Measurements from ENCODE around the gene FOXO3.

The FOXO3 gene

DNA sequence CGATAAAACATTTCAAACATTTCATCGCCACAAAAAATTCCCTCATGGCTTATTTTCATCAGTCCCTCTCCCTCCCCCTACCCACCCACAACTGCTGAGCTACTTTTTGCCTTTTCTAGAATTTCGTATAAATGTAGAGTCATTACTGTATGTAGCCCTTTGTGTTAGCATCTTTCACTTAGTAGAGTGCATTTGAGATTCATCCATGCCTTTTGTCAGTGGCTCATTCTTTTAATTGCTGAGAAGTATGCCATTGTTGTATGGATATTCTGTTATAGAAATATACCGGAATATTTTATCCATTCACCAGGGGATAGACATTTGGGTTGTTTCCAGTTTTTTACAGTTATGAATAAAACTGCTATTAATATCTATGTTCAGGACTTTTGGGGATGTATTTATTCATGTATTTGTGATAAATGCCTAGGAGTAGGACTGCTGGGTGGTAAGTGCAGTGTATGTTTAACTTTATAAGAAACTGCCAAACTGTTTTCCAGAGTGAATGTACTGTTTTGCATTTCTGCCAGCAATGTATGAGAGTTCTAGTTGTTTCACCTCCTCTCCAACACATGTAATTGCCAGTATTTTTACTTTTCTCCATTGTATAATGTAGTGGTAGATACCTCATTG lies 50.4 kb downstream of the FOXO3 start:
- Histone ChIP-seq H3K4me1 (ENCODE audit: control insufficient read depth in 1 of 2, insufficient read depth in 2 of 2, low read length in 2 of 2) (peaks cover 2 to 9% of the 10 kb centered on the region in 2 experiments), H3K14ac (ENCODE audit: low read length) (no peak overlapping the region), H3K4me3 (ENCODE audit: low read depth, low read length) (no peak overlapping the region), H4K12ac (ENCODE audit: low read depth, low read length) (no peak overlapping the region), H2BK12ac (ENCODE audit: low read length) (no peak overlapping the region), H2AFZ (ENCODE audit: insufficient read depth, low read length, poor library complexity) (no peak overlapping the region), H3K9me3 (ENCODE audit: insufficient read depth, low read depth, low read length) (no peaks in the 10 kb centered on the region), H2AK5ac (ENCODE audit: low read length) (no peak overlapping the region), H2BK120ac (ENCODE audit: insufficient read depth, low read length, poor library complexity) (no peak overlapping the region), H2BK5ac (ENCODE audit: low read depth, low read length, poor library complexity) (no peak overlapping the region), H3K9ac (ENCODE audit: low read length) (no peak overlapping the region), H3K79me2 (ENCODE audit: control insufficient read depth, insufficient read depth, low read length, poor library complexity) (no peaks in the 10 kb centered on the region), H3K79me1 (ENCODE audit: low read length) (no peaks in the 10 kb centered on the region), H4K91ac (ENCODE audit: low read depth, low read length) (no peak overlapping the region), H4K8ac (ENCODE audit: low read depth, low read length) (no peak overlapping the region), H3K18ac (ENCODE audit: low read length) (no peak overlapping the region), H3K27ac (ENCODE audit: low read depth, low read length) (no peak overlapping the region), H3K23ac (ENCODE audit: low read length) (no peak overlapping the region), H3K4ac (ENCODE audit: low read depth, low read length) (no peak overlapping the region), H3K27me3 (ENCODE audit: insufficient read depth, low read length) (no peaks in the 10 kb centered on the region), H3K4me2 (ENCODE audit: low read length) (no peak overlapping the region), H3K36me3 (ENCODE audit: control insufficient read depth in 1 of 2, insufficient read depth in 2 of 2, low read length in 2 of 2) (no peaks in the 10 kb centered on the region)
- no CpG with 5 or more reads among the region's 4 CpGs for WGBS (ENCODE audit: extremely low coverage, insufficient coverage, insufficient read length)
- DNase-seq, result no peak

DNA sequence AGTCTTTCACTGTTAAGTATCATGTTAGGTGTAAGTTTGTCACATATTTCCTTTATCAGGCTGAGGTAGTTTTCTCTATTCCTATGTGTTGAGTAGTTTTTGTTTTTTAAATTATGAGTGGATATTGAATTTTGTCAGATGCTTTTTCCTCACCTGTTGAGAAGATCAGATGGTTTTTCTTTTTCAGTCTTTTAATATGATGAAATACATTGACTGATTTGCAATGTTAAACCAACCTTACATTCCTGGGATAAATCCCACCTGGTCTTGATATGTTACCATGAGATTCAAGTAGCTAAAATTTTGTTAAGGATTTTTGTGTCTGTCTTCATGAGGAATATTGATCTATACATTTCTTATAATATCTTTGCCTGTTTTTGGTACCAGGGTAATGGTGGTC lies 52.1 kb downstream of the FOXO3 start:
- H2BK120ac ChIP-seq (ENCODE audit: insufficient read depth, low read length, poor library complexity), result no peak overlapping the region
- H3K27ac ChIP-seq (ENCODE audit: low read depth, low read length), result no peak overlapping the region
- no peaks in the 10 kb centered on the region for H3K36me3 ChIP-seq (ENCODE audit: control insufficient read depth in 1 of 2, insufficient read depth in 2 of 2, low read length in 2 of 2)
- H3K4me3 ChIP-seq (ENCODE audit: low read depth, low read length), result no peak overlapping the region
- H3K14ac ChIP-seq (ENCODE audit: low read length), result no peak overlapping the region
- peaks cover 0 to 5% of the 10 kb centered on the region in 2 experiments for H3K4me1 ChIP-seq (ENCODE audit: control insufficient read depth in 1 of 2, insufficient read depth in 2 of 2, low read length in 2 of 2)
- DNase-seq, result no peak
- H3K9me3 ChIP-seq (ENCODE audit: insufficient read depth, low read depth, low read length), result no peaks in the 10 kb centered on the region
- H2BK12ac ChIP-seq (ENCODE audit: low read length), result no peak overlapping the region
- H3K18ac ChIP-seq (ENCODE audit: low read length), result no peak overlapping the region
- no peak overlapping the region for H4K91ac ChIP-seq (ENCODE audit: low read depth, low read length)
- H2AFZ ChIP-seq (ENCODE audit: insufficient read depth, low read length, poor library complexity), result no peak overlapping the region
- H3K27me3 ChIP-seq (ENCODE audit: insufficient read depth, low read length), result no peaks in the 10 kb centered on the region
- no peak overlapping the region for H4K12ac ChIP-seq (ENCODE audit: low read depth, low read length)
- H2BK5ac ChIP-seq (ENCODE audit: low read depth, low read length, poor library complexity), result no peak overlapping the region
- H3K4ac ChIP-seq (ENCODE audit: low read depth, low read length), result no peak overlapping the region
- peaks cover 2% of the 10 kb centered on the region for H3K79me2 ChIP-seq (ENCODE audit: control insufficient read depth, insufficient read depth, low read length, poor library complexity)
- H3K23ac ChIP-seq (ENCODE audit: low read length), result no peak overlapping the region
- no peak overlapping the region for H3K4me2 ChIP-seq (ENCODE audit: low read length)
- no peak overlapping the region for H3K9ac ChIP-seq (ENCODE audit: low read length)
- no peaks in the 10 kb centered on the region for H3K79me1 ChIP-seq (ENCODE audit: low read length)
- no peak overlapping the region for H2AK5ac ChIP-seq (ENCODE audit: low read length)
- H4K8ac ChIP-seq (ENCODE audit: low read depth, low read length), result no peak overlapping the region

GRCh38 chr6:108616544-108616943 lies 55.8 kb downstream of the FOXO3 start:
- no peak overlapping the region for H2BK12ac ChIP-seq (ENCODE audit: low read length)
- H2BK120ac ChIP-seq (ENCODE audit: insufficient read depth, low read length, poor library complexity), result no peak overlapping the region
- H3K9me3 ChIP-seq (ENCODE audit: insufficient read depth, low read depth, low read length), result no peaks in the 10 kb centered on the region
- no peaks in the 10 kb centered on the region for H3K79me1 ChIP-seq (ENCODE audit: low read length)
- H3K18ac ChIP-seq (ENCODE audit: low read length), result no peak overlapping the region
- no peak overlapping the region for H3K14ac ChIP-seq (ENCODE audit: low read length)
- no peak overlapping the region for H2AFZ ChIP-seq (ENCODE audit: insufficient read depth, low read length, poor library complexity)
- H3K4ac ChIP-seq (ENCODE audit: low read depth, low read length), result no peak overlapping the region
- H3K27me3 ChIP-seq (ENCODE audit: insufficient read depth, low read length), result no peaks in the 10 kb centered on the region
- peaks cover 2% of the 10 kb centered on the region for H3K79me2 ChIP-seq (ENCODE audit: control insufficient read depth, insufficient read depth, low read length, poor library complexity)
- H4K91ac ChIP-seq (ENCODE audit: low read depth, low read length), result no peak overlapping the region
- no peak overlapping the region for H3K4me3 ChIP-seq (ENCODE audit: low read depth, low read length)
- no peak overlapping the region for H4K8ac ChIP-seq (ENCODE audit: low read depth, low read length)
- H2AK5ac ChIP-seq (ENCODE audit: low read length), result no peak overlapping the region
- H3K27ac ChIP-seq (ENCODE audit: low read depth, low read length), result no peak overlapping the region
- no CpG with 5 or more reads among the region's 3 CpGs for whole genome bisulfite sequencing (ENCODE audit: extremely low coverage, insufficient coverage, insufficient read length)
- H3K36me3 ChIP-seq (ENCODE audit: control insufficient read depth in 1 of 2, insufficient read depth in 2 of 2, low read length in 2 of 2), result peaks cover 0 to 1% of the 10 kb centered on the region in 2 experiments
- H3K4me2 ChIP-seq (ENCODE audit: low read length), result no peak overlapping the region
- no peak overlapping the region for H3K9ac ChIP-seq (ENCODE audit: low read length)
- DNase-seq, result peak in 1 of 2 donors; percentile 12
- no peak overlapping the region for H3K23ac ChIP-seq (ENCODE audit: low read length)
- no peak overlapping the region for H4K12ac ChIP-seq (ENCODE audit: low read depth, low read length)
- no peak overlapping the region for H2BK5ac ChIP-seq (ENCODE audit: low read depth, low read length, poor library complexity)
- peaks cover 0 to 3% of the 10 kb centered on the region in 2 experiments for H3K4me1 ChIP-seq (ENCODE audit: control insufficient read depth in 1 of 2, insufficient read depth in 2 of 2, low read length in 2 of 2)

GRCh38 chr6:108616973-108617372 lies 56.3 kb downstream of the FOXO3 start:
- H3K27me3 ChIP-seq (ENCODE audit: insufficient read depth, low read length), result no peaks in the 10 kb centered on the region
- H3K18ac ChIP-seq (ENCODE audit: low read length), result no peak overlapping the region
- no peak overlapping the region for H2AK5ac ChIP-seq (ENCODE audit: low read length)
- H3K14ac ChIP-seq (ENCODE audit: low read length), result no peak overlapping the region
- H3K4ac ChIP-seq (ENCODE audit: low read depth, low read length), result no peak overlapping the region
- H3K36me3 ChIP-seq (ENCODE audit: control insufficient read depth in 1 of 2, insufficient read depth in 2 of 2, low read length in 2 of 2), result peaks cover 0 to 1% of the 10 kb centered on the region in 2 experiments
- no peak overlapping the region for H4K91ac ChIP-seq (ENCODE audit: low read depth, low read length)
- H3K4me3 ChIP-seq (ENCODE audit: low read depth, low read length), result no peak overlapping the region
- DNase-seq, result no peak
- no peak overlapping the region for H2AFZ ChIP-seq (ENCODE audit: insufficient read depth, low read length, poor library complexity)
- no peaks in the 10 kb centered on the region for H3K9me3 ChIP-seq (ENCODE audit: insufficient read depth, low read depth, low read length)
- H3K79me1 ChIP-seq (ENCODE audit: low read length), result no peaks in the 10 kb centered on the region
- H3K4me1 ChIP-seq (ENCODE audit: control insufficient read depth in 1 of 2, insufficient read depth in 2 of 2, low read length in 2 of 2), result peaks cover 3 to 6% of the 10 kb centered on the region in 2 experiments
- H4K12ac ChIP-seq (ENCODE audit: low read depth, low read length), result no peak overlapping the region
- H2BK120ac ChIP-seq (ENCODE audit: insufficient read depth, low read length, poor library complexity), result no peak overlapping the region
- no peak overlapping the region for H3K23ac ChIP-seq (ENCODE audit: low read length)
- H2BK12ac ChIP-seq (ENCODE audit: low read length), result no peak overlapping the region
- H3K4me2 ChIP-seq (ENCODE audit: low read length), result no peak overlapping the region
- no peak overlapping the region for H2BK5ac ChIP-seq (ENCODE audit: low read depth, low read length, poor library complexity)
- no peak overlapping the region for H3K27ac ChIP-seq (ENCODE audit: low read depth, low read length)
- H4K8ac ChIP-seq (ENCODE audit: low read depth, low read length), result no peak overlapping the region
- peaks cover 2% of the 10 kb centered on the region for H3K79me2 ChIP-seq (ENCODE audit: control insufficient read depth, insufficient read depth, low read length, poor library complexity)
- H3K9ac ChIP-seq (ENCODE audit: low read length), result no peak overlapping the region

All from trophoblast cell (in vitro differentiated cells and primary cell).